ENCODE data around the gene MEF2A.

Gene MEF2A

DNA sequence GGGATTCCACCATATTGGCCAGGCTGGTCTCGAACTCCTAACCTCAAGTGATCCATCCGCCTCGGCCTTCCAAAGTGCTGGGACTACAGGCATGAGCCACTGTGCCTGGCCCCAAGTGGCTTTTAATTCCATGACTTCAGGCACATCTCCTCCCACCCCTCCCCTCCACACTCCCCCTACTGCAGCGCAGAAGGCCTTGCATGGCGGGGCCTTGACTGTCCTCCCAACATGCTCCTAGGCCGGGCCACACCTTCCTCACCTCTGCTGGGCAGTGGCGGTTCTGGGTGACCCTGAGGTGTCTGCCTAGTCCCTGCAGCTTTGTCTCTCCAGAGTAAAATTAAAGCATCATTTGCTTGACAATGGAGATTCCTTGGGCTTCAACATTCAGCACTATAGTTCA is 160.5 kb downstream of the MEF2A start:
- Histone ChIP-seq H3K4me1 (ENCODE audit: control insufficient read depth, insufficient read depth, low read length) (no peaks in the 10 kb centered on the region), H3K36me3 (ENCODE audit: control insufficient read depth in 2 of 2, insufficient read depth in 1 of 2, low read length in 2 of 2) (peaks cover 0 to 29% of the 10 kb centered on the region in 2 experiments), H3K27ac (ENCODE audit: extremely low read depth, low read depth, low read length) (no peak overlapping the region), H3K9me3 (ENCODE audit: control insufficient read depth, insufficient read depth, low read depth, low read length) (no peaks in the 10 kb centered on the region), H3K4me3 (ENCODE audit: low read depth, low read length) (no peak overlapping the region)
- CTCF ChIA-PET: interaction anchor here (0.7 to 1.1 kb wide), 2 partner anchors 22 to 1145 kb away, joined by 3 to 7 read pairs; no protein-coding TSS in a partner anchor
- TF ChIP-seq ZNF37A (tag by site-specific recombination; IDR thresholded peaks at IDR 0.05): no peak
- no peak for TF ChIP-seq ZIC2 (tag by site-specific recombination; IDR thresholded peaks at IDR 0.05)
- TF ChIP-seq ZNF560 (tag by site-specific recombination; IDR thresholded peaks at IDR 0.05; ENCODE audit: borderline replicate concordance): no peak
- no peak for TF ChIP-seq ZNF350 (tag by site-specific recombination; IDR thresholded peaks at IDR 0.05)
- no peak for TF ChIP-seq SCRT1 (tag by site-specific recombination; IDR thresholded peaks at IDR 0.05; ENCODE audit: borderline replicate concordance)
- TF ChIP-seq ZNF558 (tag by site-specific recombination; IDR thresholded peaks at IDR 0.05): no peak
- TF ChIP-seq ZSCAN30 (tag by site-specific recombination; IDR thresholded peaks at IDR 0.05): no peak
- TF ChIP-seq, protein P1, sequence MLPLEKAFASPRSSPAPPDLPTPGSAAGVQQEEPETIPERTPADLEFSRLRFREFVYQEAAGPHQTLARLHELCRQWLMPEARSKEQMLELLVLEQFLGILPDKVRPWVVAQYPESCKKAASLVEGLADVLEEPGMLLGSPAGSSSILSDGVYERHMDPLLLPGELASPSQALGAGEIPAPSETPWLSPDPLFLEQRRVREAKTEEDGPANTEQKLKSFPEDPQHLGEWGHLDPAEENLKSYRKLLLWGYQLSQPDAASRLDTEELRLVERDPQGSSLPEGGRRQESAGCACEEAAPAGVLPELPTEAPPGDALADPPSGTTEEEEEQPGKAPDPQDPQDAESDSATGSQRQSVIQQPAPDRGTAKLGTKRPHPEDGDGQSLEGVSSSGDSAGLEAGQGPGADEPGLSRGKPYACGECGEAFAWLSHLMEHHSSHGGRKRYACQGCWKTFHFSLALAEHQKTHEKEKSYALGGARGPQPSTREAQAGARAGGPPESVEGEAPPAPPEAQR (tag by site-specific recombination; IDR thresholded peaks at IDR 0.05): no peak
- no peak for TF ChIP-seq BCL11A (tag by site-specific recombination; IDR thresholded peaks at IDR 0.05; ENCODE audit: low read depth)
- no peak for TF ChIP-seq ZNF366 (tag by site-specific recombination; conservative IDR thresholded peaks at IDR 0.05)
- no peak for TF ChIP-seq ZNF707 (tag by site-specific recombination; IDR thresholded peaks at IDR 0.05)
- POLR2A ChIA-PET: no interaction called here

DNA sequence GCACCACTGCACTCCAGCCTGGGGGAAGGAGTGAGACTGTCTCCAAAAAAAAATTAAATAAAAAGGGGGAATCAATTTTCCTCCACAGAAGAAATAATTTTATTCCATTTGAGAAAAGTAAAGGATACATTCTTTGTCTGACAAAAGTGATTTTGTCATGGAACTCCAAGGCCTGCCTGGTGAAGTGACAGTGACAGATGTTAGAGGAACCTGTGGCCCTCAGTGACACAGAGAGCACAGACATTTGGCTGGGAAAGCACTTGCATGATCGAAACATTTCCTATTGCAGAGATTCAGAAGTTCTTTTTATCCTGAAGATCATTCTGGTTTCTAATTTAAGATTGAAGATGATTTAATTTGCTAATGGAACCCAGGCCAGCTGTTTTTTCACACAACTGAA is 161.5 kb downstream of the MEF2A start:
- CTCF ChIA-PET: interaction anchor here (0.6 kb wide), 1 partner anchor 109 kb away, joined by 4 read pairs; no protein-coding TSS in a partner anchor
- H3K4me1 ChIP-seq (ENCODE audit: control insufficient read depth, insufficient read depth, low read length): 0 out of 2 replicates have a peak, but pooled peaks cover 2% of the 10 kb centered on the region
- peaks cover 0 to 32% of the 10 kb centered on the region in 2 experiments for H3K36me3 ChIP-seq (ENCODE audit: control insufficient read depth in 2 of 2, insufficient read depth in 1 of 2, low read length in 2 of 2)
- TF ChIP-seq KLF8 (tag by site-specific recombination; IDR thresholded peaks at IDR 0.05) (no peak), ZNF677 (tag by site-specific recombination; IDR thresholded peaks at IDR 0.05) (no peak), KLF16 (tag by site-specific recombination; IDR thresholded peaks at IDR 0.05) (no peak), ZBTB26 (tag by site-specific recombination; optimal IDR thresholded peaks at IDR 0.05) (no peak), ZBTB6 (tag by site-specific recombination; IDR thresholded peaks at IDR 0.05) (no peak), PRDM1 (tag by site-specific recombination; IDR thresholded peaks at IDR 0.05) (no peak), ZNF112 (tag by site-specific recombination; IDR thresholded peaks at IDR 0.05) (no peak), ZNF701 (tag by site-specific recombination; IDR thresholded peaks at IDR 0.05) (no peak), ZNF449 (tag by site-specific recombination; IDR thresholded peaks at IDR 0.05) (no peak), ZFHX2 (tag by site-specific recombination; conservative IDR thresholded peaks at IDR 0.05) (no peak), ZNF24 (tag by site-specific recombination; IDR thresholded peaks at IDR 0.05) (no peak), ZNF555 (tag by site-specific recombination; conservative IDR thresholded peaks at IDR 0.05) (no peak), ZNF623 (tag by site-specific recombination; IDR thresholded peaks at IDR 0.05) (no peak)
- TF ChIP-seq, protein P2, sequence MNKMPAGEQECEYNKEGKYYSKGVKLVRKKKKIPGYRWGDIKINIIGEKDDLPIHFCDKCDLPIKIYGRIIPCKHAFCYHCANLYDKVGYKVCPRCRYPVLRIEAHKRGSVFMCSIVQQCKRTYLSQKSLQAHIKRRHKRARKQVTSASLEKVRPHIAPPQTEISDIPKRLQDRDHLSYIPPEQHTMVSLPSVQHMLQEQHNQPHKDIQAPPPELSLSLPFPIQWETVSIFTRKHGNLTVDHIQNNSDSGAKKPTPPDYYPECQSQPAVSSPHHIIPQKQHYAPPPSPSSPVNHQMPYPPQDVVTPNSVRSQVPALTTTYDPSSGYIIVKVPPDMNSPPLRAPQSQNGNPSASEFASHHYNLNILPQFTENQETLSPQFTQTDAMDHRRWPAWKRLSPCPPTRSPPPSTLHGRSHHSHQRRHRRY (tag by site-specific recombination; IDR thresholded peaks at IDR 0.05): no peak
- TF ChIP-seq, protein P3, sequence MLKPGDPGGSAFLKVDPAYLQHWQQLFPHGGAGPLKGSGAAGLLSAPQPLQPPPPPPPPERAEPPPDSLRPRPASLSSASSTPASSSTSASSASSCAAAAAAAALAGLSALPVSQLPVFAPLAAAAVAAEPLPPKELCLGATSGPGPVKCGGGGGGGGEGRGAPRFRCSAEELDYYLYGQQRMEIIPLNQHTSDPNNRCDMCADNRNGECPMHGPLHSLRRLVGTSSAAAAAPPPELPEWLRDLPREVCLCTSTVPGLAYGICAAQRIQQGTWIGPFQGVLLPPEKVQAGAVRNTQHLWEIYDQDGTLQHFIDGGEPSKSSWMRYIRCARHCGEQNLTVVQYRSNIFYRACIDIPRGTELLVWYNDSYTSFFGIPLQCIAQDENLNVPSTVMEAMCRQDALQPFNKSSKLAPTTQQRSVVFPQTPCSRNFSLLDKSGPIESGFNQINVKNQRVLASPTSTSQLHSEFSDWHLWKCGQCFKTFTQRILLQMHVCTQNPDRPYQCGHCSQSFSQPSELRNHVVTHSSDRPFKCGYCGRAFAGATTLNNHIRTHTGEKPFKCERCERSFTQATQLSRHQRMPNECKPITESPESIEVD (tag by site-specific recombination; IDR thresholded peaks at IDR 0.05): no peak
- no peak overlapping the region for H3K27ac ChIP-seq (ENCODE audit: extremely low read depth, low read depth, low read length)
- no peaks in the 10 kb centered on the region for H3K9me3 ChIP-seq (ENCODE audit: control insufficient read depth, insufficient read depth, low read depth, low read length)
- H3K4me3 ChIP-seq (ENCODE audit: low read depth, low read length): no peak overlapping the region
- POLR2A ChIA-PET: no interaction called here

Measured in HEK293 (cell line).